Left lung (tissue), 10 donors: ENCODE data around the gene ADAM12. TPM values are rescaled to one million over a fixed set of nuclear protein-coding genes. Genes with fewer than 3 reads are reported as not detected.

Source experiments
- ATAC-seq: fragments of 200-7000 bp; cut with Tn5 transposase; one replicate; pipeline ENCODE4 v1.9.1; 2020; ENCODE audit warnings: moderate library complexity
- DNase-seq, 4 donors: peaks; one replicate each; pipeline ENCODE4 v3.0.0-alpha.2; 2013 to 2020
- H3K27ac ChIP-seq, 2 donors: fragments of 200-600 bp; sonication (generic) in 1 of 2; one replicate each; pipeline versions ENCODE4 v1.5.0 to v1.8.0; 2020 to 2021
- H3K27me3 ChIP-seq, 2 donors: fragments of 200-600 bp; sonication (generic) in 1 of 2; one replicate each; pipeline versions ENCODE4 v1.5.0 to v1.8.0; 2020 to 2021
- H3K36me3 ChIP-seq, 2 donors: fragments of 200-600 bp; sonication (generic) in 1 of 2; one replicate each; pipeline versions ENCODE4 v1.5.0 to v1.8.0; 2020 to 2021
- H3K4me1 ChIP-seq, 2 donors: fragments of 200-600 bp; one replicate each; pipeline ENCODE4 v1.8.0; 2021
- H3K4me3 ChIP-seq, 2 donors: fragments of 200-600 bp; sonication (generic) in 1 of 2; one replicate each; pipeline versions ENCODE4 v1.5.0 to v1.8.0; 2020 to 2021; ENCODE audit warnings: mild to moderate bottlenecking in 1 of 2
- H3K9me3 ChIP-seq, 2 donors: fragments of 200-600 bp; sonication (generic) in 1 of 2; one replicate each; pipeline versions ENCODE4 v1.5.0 to v1.8.0; 2020 to 2021
- intact Hi-C, 2 donors: fragments of 100-400 bp; cut with DNase I; formaldehyde crosslinking; loops; one replicate each; pipeline versions ENCODE4 v1.11.2 to v1.14.2; 2022
- polyA plus RNA-seq, 6 donors: library from polyadenylated mRNA; unstranded; fragments of 120-200 nt; gene quantifications; one replicate each; pipeline ENCODE4 v1.2.1, GENCODE V29; 2013; ENCODE audit not compliant: insufficient read length in 6 of 6
- total RNA-seq, 2 donors: library from RNA; stranded (reverse); fragmentation: NEBNext Ultra II Directional; extraction: Animal tissue kit (Norgen Biotek cat#: 25700); gene quantifications; one replicate each; pipeline ENCODE4 v1.2.1, GENCODE V29; 2021
- TF ChIP-seq, protein P1 (sequence below), 2 donors: fragments of 200-600 bp; sonication (generic) in 1 of 2; IDR thresholded peaks; one replicate each; pipeline versions ENCODE4 v1.5.0 to v1.8.0; 2021; ENCODE audit warnings: antibody characterized with exemption in 2 of 2
- donor health status: DM: no; HTN: yes; CAD: no.
- donor health status: DM: no; HTN: no; CAD: no.

ADAM12 gene
- total and polyA plus RNA-seq, 8 donors = 2.6 to 22.4 (median 10.7) TPM

- TF ChIP-seq, protein P1, sequence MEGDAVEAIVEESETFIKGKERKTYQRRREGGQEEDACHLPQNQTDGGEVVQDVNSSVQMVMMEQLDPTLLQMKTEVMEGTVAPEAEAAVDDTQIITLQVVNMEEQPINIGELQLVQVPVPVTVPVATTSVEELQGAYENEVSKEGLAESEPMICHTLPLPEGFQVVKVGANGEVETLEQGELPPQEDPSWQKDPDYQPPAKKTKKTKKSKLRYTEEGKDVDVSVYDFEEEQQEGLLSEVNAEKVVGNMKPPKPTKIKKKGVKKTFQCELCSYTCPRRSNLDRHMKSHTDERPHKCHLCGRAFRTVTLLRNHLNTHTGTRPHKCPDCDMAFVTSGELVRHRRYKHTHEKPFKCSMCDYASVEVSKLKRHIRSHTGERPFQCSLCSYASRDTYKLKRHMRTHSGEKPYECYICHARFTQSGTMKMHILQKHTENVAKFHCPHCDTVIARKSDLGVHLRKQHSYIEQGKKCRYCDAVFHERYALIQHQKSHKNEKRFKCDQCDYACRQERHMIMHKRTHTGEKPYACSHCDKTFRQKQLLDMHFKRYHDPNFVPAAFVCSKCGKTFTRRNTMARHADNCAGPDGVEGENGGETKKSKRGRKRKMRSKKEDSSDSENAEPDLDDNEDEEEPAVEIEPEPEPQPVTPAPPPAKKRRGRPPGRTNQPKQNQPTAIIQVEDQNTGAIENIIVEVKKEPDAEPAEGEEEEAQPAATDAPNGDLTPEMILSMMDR (IDR thresholded peaks at IDR 0.05) = no peak
- no peak overlapping the region for H3K4me3 ChIP-seq
Measured at GRCh38 chr10:126115886-126116285, 272.4 kb downstream of the ADAM12 start.

DNA sequence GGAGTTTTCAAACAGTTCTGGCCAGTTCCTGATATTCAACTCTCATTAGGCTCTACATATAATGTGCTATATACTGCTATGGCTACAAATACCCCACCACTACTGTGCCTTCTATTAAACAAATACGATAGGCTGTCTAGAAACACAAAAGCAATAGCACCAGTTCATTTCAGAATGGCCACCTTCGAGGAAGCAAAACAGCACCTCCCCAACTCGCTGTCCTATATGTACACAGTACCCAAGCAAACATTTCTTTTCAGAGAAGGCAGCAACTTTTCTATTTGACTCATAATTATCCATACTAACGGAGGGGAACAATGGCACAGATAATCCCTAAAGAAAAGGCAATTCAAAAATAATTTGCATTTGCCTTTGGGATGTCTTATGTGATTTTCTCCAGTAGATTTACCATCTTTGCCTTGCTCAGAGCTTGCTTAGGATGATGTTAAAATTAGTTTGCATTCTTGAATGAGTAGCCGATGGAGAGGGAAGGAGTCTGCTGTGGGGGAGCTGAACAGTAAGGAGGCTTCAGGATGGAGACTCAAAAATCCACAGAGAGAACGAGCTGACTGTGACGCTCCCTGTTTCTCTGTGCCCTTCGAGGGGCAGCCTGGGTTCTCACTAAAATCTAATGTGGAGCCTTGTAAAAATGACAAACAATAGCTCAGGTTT, 273.3 kb downstream of the ADAM12 start:
- Histone ChIP-seq H3K4me1 (peaks cover 0 to 8% of the 10 kb centered on the region in 2 donors), H3K9me3 (no peaks in the 10 kb centered on the region), H3K36me3 (no peaks in the 10 kb centered on the region), H3K4me3 (no peak overlapping the region), H3K27ac (no peak overlapping the region), H3K27me3 (no peaks in the 10 kb centered on the region)
- DNase-seq (no peak), ATAC-seq (no peak)
- intact Hi-C loops = no loop called here
- TF ChIP-seq, protein P1 (IDR thresholded peaks at IDR 0.05) = no peak

More at GRCh38 chr10:126115886-126116285, 272.4 kb downstream of the ADAM12 start:
- Histone ChIP-seq H3K36me3 (no peaks in the 10 kb centered on the region), H3K27me3 (no peaks in the 10 kb centered on the region), H3K4me1 (peaks cover 0 to 4% of the 10 kb centered on the region in 2 donors), H3K9me3 (no peaks in the 10 kb centered on the region), H3K27ac (no peak overlapping the region)
- no peak for DNase-seq
- intact Hi-C loops = no loop called here
- no peak for ATAC-seq

DNA sequence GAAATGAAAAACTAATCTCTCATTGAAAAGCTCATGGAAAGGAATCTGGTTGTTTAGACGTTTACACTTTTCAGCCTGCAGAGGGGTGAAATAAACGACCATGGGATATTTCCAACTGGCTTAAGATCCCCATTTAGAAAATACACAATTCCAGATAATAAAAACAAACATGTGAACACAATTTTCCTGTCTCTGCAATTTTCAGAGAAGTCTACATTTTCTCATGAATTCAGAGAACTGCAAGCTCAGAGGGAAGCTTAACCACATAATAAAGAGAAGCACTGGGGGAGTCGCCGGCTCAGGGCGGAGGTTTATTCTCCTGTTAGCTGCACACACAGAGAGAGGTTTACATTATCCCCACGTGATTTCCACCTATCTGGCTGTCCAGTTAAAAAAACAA, 276.8 kb downstream of the ADAM12 start:
- ATAC-seq (peak; percentile 47), DNase-seq (no peak)
- Histone ChIP-seq H3K4me1 (peaks cover 0 to 8% of the 10 kb centered on the region in 2 donors), H3K27me3 (no peaks in the 10 kb centered on the region), H3K36me3 (no peaks in the 10 kb centered on the region), H3K4me3 (no peak overlapping the region), H3K9me3 (no peaks in the 10 kb centered on the region), H3K27ac (peak overlapping the region in 1 of 2 donors; percentile 11)
- intact Hi-C loops = no loop called here
- TF ChIP-seq, protein P1 (IDR thresholded peaks at IDR 0.05) = no peak

GRCh38 chr10:126110489-126111180, 277.6 kb downstream of the ADAM12 start:
- no peaks in the 10 kb centered on the region for H3K9me3 ChIP-seq
- no peak overlapping the region for H3K4me3 ChIP-seq
- TF ChIP-seq, protein P1 (IDR thresholded peaks at IDR 0.05) = no peak
- no peaks in the 10 kb centered on the region for H3K36me3 ChIP-seq
- ATAC-seq (peak; percentile 65), DNase-seq (no peak)
- H3K27me3 ChIP-seq = no peaks in the 10 kb centered on the region
- peaks cover 0 to 8% of the 10 kb centered on the region in 2 donors for H3K4me1 ChIP-seq
- H3K27ac ChIP-seq = peak overlapping the region in 1 of 2 donors; percentile 11
- intact Hi-C loops = no loop called here

GRCh38 chr10:126109893-126110292, 278.4 kb downstream of the ADAM12 start:
- no peaks in the 10 kb centered on the region for H3K9me3 ChIP-seq
- no peaks in the 10 kb centered on the region for H3K27me3 ChIP-seq
- ATAC-seq (no peak), DNase-seq (no peak)
- peaks cover 0 to 11% of the 10 kb centered on the region in 2 donors for H3K4me1 ChIP-seq
- no peaks in the 10 kb centered on the region for H3K36me3 ChIP-seq
- TF ChIP-seq, protein P1 (IDR thresholded peaks at IDR 0.05) = no peak
- no peak overlapping the region for H3K4me3 ChIP-seq
- intact Hi-C loops = no loop called here
- H3K27ac ChIP-seq = no peak overlapping the region
